ENCODE measurements around the gene CT47C1.

The CT47C1 gene

GRCh38 chrX:119075270-119076025 is 2.7 kb downstream of the CT47C1 start:
- TF ChIP-seq RAD21 (IDR thresholded peaks at IDR 0.05; ENCODE audit: low read depth) (no peak), TCF12 (IDR thresholded peaks at IDR 0.05; ENCODE audit: low read depth) (no peak), REST (IDR thresholded peaks at IDR 0.05; ENCODE audit: low read depth) (no peak), NFIC (IDR thresholded peaks at IDR 0.05) (no peak), CREB1 (IDR thresholded peaks at IDR 0.05; ENCODE audit: low read depth) (no peak), TAF1 (IDR thresholded peaks at IDR 0.05; ENCODE audit: low read depth) (no peak), ZBTB7A (IDR thresholded peaks at IDR 0.05; ENCODE audit: low read depth) (no peak), FOXM1 (IDR thresholded peaks at IDR 0.05; ENCODE audit: borderline replicate concordance, low read depth) (no peak), EP300 (IDR thresholded peaks at IDR 0.05; ENCODE audit: borderline replicate concordance) (no peak), USF1 (IDR thresholded peaks at IDR 0.05) (no peak), EGR1 (IDR thresholded peaks at IDR 0.05) (no peak)

GRCh38 chrX:119082278-119082677 is 9.5 kb downstream of the CT47C1 start:
- no peak for TF ChIP-seq CREB1 (IDR thresholded peaks at IDR 0.05; ENCODE audit: low read depth)
- no peak for TF ChIP-seq TAF1 (IDR thresholded peaks at IDR 0.05; ENCODE audit: low read depth)
- no peak for TF ChIP-seq YY1 (IDR thresholded peaks at IDR 0.05; ENCODE audit: low read depth)

- TF ChIP-seq ZBTB7A (IDR thresholded peaks at IDR 0.05; ENCODE audit: low read depth) (no peak), TAF1 (IDR thresholded peaks at IDR 0.05; ENCODE audit: low read depth) (no peak), CEBPB (IDR thresholded peaks at IDR 0.05) (no peak), TEAD4 (IDR thresholded peaks at IDR 0.05) (no peak)
- TF ChIP-seq, protein P1, sequence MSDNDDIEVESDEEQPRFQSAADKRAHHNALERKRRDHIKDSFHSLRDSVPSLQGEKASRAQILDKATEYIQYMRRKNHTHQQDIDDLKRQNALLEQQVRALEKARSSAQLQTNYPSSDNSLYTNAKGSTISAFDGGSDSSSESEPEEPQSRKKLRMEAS (IDR thresholded peaks at IDR 0.05): no peak
These were observed 12.0 kb downstream of the CT47C1 start for GRCh38 chrX:119084766-119085165.

DNA sequence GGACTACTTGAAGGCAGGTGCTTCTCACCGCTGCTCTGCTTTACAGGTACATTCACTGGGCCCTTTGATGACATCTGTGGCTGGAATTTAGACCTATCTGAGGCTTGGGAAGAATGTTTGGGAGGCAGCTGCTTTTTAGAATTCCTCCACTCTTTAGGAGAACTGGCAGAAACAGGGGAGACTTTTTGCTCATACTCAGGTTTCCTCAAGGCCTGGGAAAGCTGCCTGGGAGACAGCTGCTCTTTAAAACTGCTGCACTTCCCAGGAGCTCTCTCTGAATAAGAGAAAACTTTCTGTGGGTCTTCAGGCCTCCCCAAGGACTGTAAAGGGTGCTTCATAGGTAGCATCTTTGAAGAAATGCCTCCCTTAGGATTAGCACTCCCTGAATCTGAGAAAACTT is 14.3 kb downstream of the CT47C1 start:
- TF ChIP-seq CEBPB (IDR thresholded peaks at IDR 0.05) (no peak), YY1 (IDR thresholded peaks at IDR 0.05; ENCODE audit: low read depth) (no peak), EGR1 (IDR thresholded peaks at IDR 0.05) (no peak), USF1 (IDR thresholded peaks at IDR 0.05) (no peak), ZBTB7A (IDR thresholded peaks at IDR 0.05; ENCODE audit: low read depth) (no peak), REST (IDR thresholded peaks at IDR 0.05; ENCODE audit: low read depth) (no peak), EP300 (IDR thresholded peaks at IDR 0.05; ENCODE audit: borderline replicate concordance) (no peak), NFIC (IDR thresholded peaks at IDR 0.05) (no peak), TAF1 (IDR thresholded peaks at IDR 0.05; ENCODE audit: low read depth) (no peak), TEAD4 (IDR thresholded peaks at IDR 0.05) (no peak), RAD21 (IDR thresholded peaks at IDR 0.05; ENCODE audit: low read depth) (no peak), FOXM1 (IDR thresholded peaks at IDR 0.05; ENCODE audit: borderline replicate concordance, low read depth) (no peak), TCF12 (IDR thresholded peaks at IDR 0.05; ENCODE audit: low read depth) (no peak), CREB1 (IDR thresholded peaks at IDR 0.05; ENCODE audit: low read depth) (no peak)
- TF ChIP-seq, protein P1 (IDR thresholded peaks at IDR 0.05): no peak

GRCh38 chrX:119089619-119090018 is 16.8 kb downstream of the CT47C1 start:
- TF ChIP-seq FOXM1 (IDR thresholded peaks at IDR 0.05; ENCODE audit: borderline replicate concordance, low read depth): no peak
- TF ChIP-seq CREB1 (IDR thresholded peaks at IDR 0.05; ENCODE audit: low read depth): no peak
- no peak for TF ChIP-seq RAD21 (IDR thresholded peaks at IDR 0.05; ENCODE audit: low read depth)
- no peak for TF ChIP-seq NFIC (IDR thresholded peaks at IDR 0.05)
- no peak for TF ChIP-seq TEAD4 (IDR thresholded peaks at IDR 0.05)
- TF ChIP-seq ZBTB7A (IDR thresholded peaks at IDR 0.05; ENCODE audit: low read depth): no peak
- no peak for TF ChIP-seq YY1 (IDR thresholded peaks at IDR 0.05; ENCODE audit: low read depth)
- no peak for TF ChIP-seq REST (IDR thresholded peaks at IDR 0.05; ENCODE audit: low read depth)
- no peak for TF ChIP-seq EGR1 (IDR thresholded peaks at IDR 0.05)
- TF ChIP-seq EP300 (IDR thresholded peaks at IDR 0.05; ENCODE audit: borderline replicate concordance): no peak
- no peak for TF ChIP-seq CEBPB (IDR thresholded peaks at IDR 0.05)
- TF ChIP-seq TAF1 (IDR thresholded peaks at IDR 0.05; ENCODE audit: low read depth): no peak
- TF ChIP-seq, protein P1 (IDR thresholded peaks at IDR 0.05): no peak
- no peak for TF ChIP-seq USF1 (IDR thresholded peaks at IDR 0.05)
- TF ChIP-seq TCF12 (IDR thresholded peaks at IDR 0.05; ENCODE audit: low read depth): no peak

Measured in Ishikawa (cell line).